NCI-H187 (cell line): ENCODE results near the gene RPS6KL1.
A peak's percentile ranks its signal among the peaks of the same experiment; 100 is the strongest.

Source experiments
- DNase-seq, 2 experiments: peaks; one replicate each; lab custom pipeline; 2025; lab: John Stamatoyannopoulos, UW

RPS6KL1 gene, protein sequence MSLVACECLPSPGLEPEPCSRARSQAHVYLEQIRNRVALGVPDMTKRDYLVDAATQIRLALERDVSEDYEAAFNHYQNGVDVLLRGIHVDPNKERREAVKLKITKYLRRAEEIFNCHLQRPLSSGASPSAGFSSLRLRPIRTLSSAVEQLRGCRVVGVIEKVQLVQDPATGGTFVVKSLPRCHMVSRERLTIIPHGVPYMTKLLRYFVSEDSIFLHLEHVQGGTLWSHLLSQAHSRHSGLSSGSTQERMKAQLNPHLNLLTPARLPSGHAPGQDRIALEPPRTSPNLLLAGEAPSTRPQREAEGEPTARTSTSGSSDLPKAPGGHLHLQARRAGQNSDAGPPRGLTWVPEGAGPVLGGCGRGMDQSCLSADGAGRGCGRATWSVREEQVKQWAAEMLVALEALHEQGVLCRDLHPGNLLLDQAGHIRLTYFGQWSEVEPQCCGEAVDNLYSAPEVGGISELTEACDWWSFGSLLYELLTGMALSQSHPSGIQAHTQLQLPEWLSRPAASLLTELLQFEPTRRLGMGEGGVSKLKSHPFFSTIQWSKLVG

DNA sequence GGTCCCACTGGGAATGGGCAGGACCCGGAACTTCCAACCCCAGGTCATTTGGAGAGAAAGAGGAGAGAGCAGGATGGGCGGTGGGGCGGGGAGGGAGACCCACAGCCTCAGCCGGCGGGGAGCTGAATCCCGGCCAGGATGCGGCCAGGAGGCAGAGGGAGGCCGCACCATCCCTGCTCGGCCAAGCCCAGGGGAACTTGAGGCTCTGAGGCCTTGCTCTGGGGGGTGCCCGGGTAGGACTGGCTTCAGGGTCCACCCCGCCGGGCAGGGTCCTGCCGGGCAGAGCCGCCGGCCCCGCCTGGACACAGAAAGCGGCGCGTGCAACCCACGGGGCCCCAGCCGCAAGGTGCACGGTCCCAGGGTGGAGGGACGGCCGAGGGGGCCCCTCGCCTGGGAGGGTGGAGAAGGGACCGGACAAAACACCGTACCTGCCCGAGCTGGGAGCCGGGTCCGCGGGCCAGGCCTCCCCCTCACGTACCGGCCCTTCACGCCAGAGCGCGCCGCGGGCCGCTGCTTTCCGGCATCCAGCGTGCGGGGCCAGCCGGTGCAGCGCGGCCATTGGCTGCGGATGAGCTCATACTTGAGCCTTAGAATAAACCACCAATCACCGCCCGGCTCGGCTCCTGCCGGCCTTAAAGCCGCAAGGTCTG is at the start of gene RPS6KL1:
Gene RPS6KL1 (minus strand): TSS at position 509 of the 650 bp plus-strand sequence. CDS start 1,719 bp downstream, outside the sequence.
- DNase-seq: peak; percentile 60 to 78

DNA sequence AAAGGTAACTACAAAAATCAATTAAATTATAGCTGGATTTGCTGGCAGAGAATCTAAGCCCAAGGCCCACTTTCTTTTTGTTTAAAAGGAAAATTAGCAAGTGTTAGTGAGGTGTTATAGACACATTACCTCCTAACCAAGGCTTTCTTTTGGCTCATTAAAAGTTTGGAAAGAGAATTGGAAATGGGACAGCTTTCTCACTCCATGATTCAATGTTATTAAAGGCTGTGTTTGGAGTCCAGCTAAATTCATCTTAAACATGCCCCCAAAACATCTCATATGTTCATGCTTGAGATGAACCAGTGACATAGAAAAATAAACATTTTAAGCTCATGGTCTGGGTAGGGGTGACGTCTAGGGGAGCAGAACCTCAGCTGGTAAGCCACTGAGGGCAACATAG is 45.8 kb upstream of the RPS6KL1 start:
- DNase-seq: no peak

DNA sequence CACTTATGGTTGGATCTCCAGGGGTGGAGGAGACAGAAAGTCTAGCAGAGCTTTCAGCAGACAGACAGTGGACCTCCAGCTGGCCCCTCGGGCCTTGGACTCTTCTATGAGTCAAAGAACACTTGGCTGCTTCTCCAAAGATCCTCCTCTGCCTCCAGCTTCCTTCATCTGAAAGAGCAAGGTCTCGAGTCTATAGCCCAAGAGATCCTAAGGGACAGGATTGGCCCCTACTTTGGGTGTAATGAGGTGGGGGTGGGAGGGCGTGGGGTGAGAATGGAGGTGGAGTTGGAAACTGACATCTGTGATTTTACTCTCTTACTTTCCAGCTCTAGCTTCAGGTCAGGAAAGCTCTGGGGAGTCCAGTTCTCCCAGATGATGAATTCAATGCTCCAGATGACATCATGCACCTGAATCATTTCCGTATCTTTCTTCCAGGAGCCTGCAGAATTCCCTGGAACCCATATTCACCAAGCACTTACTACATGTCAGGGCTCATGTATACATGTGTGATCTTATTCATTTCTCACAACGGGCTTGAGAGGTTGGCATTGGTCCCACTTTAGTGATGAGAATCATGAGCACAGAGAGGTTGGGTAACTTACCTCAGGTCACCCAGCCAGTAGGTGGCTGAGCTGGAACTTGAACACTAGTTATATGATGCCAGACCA is 42.6 kb upstream of the RPS6KL1 start:
- no peak for DNase-seq

DNA sequence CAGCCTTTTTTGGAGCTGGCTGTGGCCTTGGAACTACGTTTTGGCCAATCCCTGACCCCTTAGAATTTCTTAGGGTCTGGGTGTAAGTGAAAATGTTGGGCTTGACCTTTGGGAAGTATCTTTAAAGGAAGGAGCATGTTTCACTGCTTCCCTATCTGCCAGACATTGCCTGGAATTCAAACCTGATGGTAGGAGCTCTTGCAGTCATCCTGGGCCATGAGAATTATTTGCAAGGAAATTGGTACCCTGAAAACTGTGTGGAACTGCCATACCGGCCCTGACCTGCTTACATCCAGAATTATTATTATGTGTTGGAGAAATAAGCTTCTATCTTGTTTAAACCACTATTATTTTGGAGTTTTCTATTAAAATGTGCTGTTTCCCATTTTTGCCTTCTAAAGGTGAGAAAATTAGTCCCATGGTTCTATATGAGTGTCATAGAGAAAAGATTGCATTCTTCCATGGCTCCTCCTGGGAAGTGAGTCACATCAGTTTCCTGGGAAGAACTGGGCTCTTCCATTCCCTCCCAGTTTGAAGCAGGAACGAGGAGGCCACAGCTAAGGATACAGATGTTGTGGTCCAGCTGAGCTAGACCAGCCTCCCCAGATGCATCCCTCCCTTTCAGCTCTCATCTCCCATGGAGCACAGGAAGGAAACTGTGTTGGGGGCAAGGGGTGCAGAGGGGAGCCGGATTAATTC is 41.9 kb upstream of the RPS6KL1 start:
- DNase-seq: no peak

DNA sequence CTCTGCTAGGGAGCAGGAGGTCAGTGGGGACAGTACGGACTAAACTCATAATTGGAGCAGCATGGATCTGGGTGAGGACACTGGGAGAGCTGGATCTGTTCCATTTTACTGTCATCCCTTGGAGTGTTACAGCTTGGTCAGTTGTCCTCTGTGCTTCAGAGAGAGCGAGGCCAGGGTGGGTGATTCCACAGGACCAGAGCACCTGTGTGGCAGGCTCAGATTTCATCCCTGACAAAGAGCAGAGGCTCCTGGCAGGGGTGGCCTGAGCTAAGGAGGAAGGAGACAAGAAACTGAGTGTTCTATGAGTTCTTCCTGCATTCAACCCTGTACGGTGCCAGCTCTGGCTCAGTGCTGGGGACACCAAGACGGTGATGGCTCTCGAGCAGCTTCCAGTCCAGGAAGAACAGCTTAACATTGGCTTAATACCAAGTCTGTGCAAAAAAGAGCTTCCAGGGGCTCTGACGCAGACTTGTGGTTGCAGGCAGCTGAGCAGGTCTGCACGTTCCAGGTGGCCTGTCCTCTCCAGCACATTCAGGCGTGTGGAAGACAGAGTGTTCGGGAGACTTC is 40.7 kb upstream of the RPS6KL1 start:
- DNase-seq: no peak

DNA sequence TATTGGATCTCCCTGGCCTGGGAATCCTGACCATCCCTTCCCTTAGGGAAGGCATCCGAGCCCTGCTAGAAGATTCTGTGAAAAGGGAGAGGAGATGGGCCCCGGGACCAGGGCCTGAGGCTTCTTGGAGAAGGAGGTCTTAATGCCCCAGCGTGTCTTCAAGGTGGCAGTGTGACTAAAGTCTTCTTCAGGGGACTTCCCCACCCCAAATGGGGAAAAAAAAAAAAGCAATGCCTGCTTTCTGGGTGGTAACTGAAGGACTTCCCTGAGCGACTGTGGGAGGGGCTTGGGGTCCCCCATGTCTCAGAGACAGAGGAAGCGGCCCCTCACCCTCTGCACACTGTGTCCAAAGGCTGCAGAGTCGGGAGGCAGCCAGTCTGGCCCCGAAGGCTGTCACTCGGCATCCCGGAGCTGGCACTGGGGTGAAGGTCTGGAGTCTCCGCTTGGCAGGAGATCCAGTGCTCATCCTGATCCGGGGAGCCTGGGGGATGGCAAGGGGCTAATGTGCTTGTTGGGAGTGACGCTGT is 40.2 kb upstream of the RPS6KL1 start:
- DNase-seq: no peak

DNA sequence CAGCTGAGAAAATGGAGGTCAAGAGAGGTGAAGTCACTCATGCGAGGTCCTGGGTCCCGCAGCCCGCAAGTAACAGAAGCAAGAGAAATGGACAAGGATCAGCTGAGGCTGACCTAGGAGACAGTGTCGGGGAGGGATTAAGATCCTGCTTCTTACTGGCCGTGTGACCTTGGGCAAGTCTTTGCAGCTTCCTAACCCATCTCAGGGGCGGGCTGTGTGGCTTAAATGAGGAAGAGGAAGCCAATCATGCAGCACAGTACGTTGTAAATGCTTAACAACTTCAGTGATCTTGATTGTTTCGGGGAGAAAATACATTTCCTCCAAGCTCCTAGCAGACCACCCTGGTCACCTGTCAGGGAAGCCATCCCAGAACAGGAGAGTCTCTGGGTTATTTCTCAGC is 39.4 kb upstream of the RPS6KL1 start:
- no peak for DNase-seq

DNA sequence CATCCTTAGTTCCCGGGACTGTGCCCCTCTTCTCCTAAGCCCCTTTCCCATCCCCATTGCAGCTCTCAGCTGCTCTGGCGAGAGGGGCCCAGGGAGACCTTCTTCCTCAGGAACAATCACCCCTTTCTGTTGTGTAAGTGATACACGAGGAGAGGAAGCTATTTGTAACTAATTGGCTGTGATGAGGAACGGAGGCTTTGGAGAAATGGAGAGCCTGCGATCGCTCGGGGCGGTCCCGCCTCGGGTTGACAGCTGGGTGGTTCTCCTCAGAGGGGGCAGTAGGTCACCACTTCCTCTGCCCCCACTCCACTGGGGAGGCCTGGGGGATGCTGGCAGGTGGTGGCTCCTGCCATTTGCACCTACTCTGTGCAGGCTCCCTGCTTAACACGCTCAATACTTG is 39.0 kb upstream of the RPS6KL1 start:
- DNase-seq: no peak

DNA sequence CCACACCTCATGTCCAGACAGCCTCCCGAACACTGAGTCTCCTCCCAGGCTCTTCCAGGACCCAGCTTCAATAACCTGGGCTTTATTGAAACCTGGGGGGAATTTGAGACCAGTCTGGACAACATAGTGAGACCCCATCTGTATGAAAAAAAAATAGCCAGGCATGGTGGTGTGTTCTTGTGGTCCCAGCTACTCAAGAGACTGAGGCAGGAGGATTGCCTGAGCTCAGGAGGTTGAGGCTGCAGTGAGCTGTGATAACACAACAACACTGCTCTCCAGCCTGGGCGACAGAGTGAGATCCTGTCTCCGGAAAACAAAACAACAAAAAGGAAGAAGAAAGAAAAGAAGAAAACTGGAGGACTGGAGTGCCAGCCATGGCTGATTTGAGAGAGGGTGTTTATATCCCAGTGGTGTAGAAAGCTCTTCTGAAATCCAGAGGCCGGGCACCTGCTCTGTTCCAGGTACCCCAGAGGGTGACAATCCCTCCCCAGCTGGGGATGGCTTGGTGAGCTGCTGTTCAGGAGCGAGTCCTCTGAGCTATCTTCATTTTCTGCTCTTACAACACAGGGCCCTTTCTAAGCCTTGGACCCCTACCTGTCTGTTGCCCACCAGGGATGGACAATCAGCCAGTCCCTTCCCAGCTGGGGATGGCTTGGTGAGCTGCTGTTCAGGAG is 38.3 kb upstream of the RPS6KL1 start:
- no peak for DNase-seq

DNA sequence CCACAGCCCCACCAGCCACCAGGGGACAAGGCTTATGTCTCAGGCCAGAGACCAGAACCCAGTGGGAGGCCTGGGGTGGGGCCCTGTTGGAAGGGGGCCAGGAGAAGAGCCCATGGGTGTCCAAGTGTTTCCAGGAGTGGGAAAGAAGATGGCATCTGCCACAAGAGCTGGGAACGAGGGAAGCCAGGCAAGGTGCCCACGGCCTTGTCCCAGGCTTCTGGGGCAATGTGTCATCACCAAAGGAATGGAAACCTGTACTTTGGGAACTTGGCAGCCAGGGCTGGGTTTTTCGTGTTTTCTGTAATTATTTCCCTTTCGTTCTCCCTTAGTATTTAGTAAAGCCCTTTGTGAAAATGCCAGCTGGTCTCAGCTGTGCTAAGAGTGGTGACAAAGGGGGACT is 37.7 kb upstream of the RPS6KL1 start:
- no peak for DNase-seq

DNA sequence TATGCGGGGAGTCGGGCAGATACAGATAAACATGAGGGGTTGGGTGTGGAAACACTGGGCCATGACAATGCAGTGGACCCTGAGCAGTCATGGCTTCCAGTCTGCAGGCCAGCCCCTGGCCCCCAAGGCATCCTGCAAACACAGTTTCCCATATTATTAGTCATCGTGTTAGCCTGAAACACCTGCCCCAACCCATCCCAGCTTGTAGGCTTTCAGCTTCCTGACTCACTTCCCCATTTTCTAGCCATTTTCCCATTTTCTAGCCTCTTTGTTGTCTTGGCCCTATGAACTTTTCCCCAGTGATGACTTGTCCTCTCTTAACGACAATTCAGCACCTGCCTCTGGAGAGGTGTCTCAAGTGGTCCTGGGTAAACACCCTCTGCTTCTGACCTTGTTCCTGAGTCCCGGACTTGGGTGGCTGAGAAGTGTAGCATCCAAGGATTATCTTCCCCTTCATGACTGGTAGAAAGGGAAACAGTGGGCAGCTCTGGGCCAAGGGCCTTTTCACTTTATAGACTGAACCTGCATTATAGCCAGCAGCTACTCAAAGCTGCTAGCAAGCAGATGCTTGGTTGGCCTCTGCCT is 36.6 kb upstream of the RPS6KL1 start:
- DNase-seq: peak in 1 of 2 experiments; percentile 63

DNA sequence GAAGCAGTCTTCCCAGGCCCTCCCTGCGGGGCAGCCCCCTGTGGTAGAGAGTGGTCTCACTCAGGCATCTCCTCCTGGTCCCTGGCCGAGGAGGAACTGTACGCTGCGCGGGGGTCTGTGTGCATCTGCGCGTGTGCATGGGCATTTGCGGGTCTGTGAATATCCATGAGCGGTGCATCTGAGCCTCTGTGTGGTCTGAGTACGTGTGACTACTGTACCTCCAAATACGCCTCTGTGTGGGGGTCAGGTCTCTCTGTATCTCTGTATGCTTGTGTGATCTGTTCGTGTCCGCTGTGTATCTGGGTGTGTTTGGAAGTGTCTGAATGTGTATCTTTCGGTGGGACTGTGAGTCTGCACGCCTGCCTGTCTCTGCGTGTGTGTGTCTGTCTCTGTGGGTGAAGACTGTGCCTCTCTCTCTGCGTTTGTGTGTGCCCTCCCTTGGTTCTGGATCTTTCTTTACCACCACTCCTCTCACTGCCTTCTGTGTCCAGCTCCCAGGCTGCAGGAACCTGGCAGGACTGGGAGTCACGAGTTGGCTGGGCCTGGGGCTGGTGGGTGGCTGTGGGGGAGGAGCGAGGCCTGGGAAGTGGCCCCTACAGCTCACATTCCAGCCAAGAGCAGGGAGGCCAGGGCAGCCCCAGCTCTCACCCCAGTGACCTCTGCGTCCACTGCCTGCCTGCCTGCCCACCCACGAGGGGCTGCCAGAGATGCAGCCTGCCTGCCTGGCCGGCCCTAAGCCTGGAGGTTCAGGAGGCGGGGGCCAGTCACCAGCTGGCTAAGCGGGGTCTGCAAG is 33.4 kb upstream of the RPS6KL1 start:
- DNase-seq: no peak

DNA sequence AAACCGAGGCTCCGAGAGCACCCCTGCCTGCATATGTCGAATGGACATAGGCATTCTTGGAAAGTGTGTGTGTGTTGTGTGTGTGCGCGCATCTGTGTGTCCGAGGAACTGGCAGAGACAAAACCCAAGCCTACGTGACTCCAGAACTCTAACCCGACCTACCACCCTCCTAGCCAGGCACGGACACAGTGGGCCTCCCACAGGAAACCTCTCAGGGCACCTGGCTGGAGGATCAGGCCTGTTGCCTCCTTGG is 32.9 kb upstream of the RPS6KL1 start:
- DNase-seq: no peak

DNA sequence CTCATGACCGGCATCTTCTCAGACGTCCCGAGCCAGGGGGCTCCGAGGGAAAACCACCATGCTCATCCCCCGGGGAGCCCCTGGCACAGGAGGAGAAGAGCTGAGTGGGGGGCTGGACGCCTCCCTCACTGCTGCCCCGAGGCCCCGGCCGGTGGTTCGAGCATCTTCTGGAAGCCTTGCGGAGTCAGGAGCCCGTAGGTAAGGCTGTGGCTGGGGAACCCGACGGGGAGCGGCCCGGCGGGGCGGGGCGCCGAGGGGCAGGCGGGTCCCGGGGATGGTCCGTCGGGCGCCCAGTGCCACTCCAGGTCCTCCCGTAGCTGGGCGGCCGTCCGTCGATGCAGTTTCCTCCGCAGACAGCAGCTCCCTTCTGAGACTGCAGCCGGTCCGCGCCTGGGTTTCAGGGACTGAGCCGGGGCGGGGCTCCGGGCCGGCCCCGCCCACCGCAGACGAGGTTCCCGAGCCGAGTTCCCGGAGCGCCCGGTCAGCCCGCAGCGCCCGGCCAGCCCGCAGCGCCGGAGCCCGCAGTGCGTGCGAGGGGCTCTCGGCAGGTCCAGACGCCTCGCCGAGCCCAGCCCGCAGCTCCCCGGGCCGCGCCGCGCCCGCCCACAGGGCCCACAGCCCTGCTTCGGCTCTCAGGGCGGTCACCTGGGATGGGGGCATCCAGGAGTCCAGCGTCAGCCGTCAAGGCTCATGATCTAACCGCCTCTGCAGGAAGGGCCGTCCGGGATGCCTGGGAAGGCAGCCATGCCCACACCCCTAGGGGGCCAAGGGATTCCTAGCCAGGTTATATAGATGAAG is 32.4 kb upstream of the RPS6KL1 start, which contains the start of gene PGF:
Gene PGF (minus strand): TSS at position 369 of the 798 bp plus-strand sequence. CDS start 355 bp downstream, at position 14.
- peak in 1 of 2 experiments; percentile 51 for DNase-seq

DNA sequence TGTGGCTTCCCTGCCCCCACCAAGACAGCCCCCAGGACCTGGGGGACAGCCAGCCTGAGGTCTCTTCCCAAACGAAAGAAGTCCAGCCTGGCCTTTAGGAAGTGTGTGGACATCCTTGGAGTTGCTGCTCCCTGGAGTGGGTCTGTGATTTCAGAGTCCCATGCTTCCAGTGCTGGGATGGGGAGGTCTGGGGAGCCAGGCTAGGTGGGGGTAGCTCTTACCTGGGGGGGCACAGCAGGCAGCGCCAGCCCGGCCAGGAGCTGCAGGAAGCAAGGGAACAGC is 31.8 kb upstream of the RPS6KL1 start:
- DNase-seq: no peak

DNA sequence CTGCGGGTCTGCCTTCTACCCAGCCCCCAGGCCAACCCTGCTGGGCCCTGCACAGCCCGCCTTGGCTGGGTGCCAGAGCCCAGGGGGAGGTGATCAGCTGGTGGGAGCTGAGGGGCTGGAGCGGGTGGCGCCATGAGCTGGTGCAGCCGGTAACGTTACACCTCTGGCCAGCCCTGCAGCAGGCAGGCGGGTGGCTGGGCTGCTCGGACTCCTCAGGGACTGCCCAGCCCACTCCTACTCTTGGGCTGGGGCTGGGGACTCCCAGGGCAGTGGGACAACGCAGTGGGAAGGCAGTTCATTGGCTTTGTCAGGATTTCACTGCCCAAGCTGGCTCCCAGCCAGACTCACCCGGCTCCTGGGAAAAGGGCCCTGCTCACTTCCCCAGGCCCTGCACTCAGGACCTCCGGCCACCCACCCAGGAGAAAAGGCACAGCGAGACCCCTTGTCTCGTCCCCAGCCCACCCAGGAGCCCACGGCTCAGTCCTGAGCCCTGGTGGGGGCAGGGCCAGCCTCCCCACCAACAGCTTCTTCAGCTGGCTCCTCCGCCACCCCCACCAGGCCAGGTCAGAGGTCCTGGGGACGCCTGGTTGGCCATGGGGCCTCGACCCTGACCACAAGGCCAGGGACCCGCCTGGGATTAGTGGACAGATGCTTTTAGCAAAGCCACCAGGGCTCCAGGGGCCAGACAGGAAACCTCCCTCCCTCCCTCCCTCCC is 31.3 kb upstream of the RPS6KL1 start:
- peak; percentile 16 to 53 for DNase-seq

DNA sequence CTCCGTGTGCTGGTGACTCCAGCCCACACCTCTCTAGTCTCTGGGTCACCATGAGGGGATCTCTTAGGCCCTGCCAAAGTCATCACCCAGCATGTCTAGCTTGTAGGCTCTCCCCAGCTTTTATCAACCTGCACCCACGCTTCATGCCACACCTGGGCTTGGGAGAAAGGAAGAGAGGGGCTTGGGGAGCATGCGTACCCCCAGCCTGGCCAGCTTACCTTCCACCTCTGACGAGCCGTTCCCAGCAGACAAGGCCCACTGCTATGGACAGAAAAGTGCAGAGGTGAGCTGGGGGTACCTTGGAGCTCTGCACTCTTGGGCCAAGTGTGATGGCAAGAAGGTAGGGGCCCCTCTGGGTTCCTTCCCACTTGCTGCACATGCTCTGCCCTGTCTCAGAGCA is 30.6 kb upstream of the RPS6KL1 start:
- no peak for DNase-seq

DNA sequence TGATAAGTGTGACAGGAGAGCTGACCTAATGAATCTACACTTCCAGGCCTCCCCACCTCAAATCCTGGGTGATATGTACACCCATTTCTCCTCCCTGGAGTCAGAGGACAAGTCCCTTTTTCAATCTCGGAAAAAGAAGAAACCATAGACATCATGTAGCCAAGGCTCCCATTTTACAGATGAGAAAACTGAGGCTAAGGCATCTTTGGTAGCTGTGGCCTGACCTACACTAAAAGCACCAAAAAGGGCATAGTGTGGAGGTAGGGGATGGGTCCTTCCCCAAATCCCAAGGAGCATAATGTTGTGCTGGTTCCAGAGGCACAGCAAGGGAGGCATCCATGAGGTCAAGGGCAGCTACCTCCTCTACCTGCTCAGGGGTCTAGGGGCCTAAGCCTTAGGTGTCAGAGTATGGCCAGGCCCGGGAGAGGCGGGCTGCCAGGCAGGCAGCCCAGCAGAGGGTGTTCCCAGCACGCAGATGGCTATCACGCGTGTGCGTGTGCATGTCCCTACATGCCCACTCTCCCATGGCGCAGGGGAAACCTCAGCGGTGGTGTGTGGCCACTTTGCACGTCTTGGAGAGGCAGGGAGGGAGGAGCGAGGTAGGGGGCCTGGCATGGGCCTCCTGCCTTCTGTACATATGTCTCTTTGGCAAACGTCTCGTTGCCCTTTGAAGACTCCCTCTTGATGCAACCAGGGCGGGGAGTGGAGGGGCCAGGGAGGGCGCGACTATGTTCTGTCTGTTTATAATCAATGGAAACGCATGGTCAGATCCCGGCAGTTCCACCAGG is 29.8 kb upstream of the RPS6KL1 start:
- peak in 1 of 2 experiments; percentile 39 for DNase-seq
